NCI-H526 treated with DMSO at 0.1 percent for 48 hours (cell line): ENCODE results near the gene DPP6.
"Not testable (repeated sequence)": the region's sequence is repeated elsewhere in the genome, so short reads cannot be mapped to it uniquely, and the experiment has no call there.

ENCODE experiments used
- DNase-seq: peaks from one replicate; lab custom pipeline; 2025; lab: John Stamatoyannopoulos, UW

DPP6 gene

GRCh38 chr7:154148791-154149516 lies 96.8 kb downstream of the DPP6 start:
- not testable (repeated sequence) for DNase-seq

- DNase-seq = not testable (repeated sequence)
Measured at GRCh38 chr7:154150656-154151055, 98.5 kb downstream of the DPP6 start.

GRCh38 chr7:154151306-154151705 lies 99.1 kb downstream of the DPP6 start:
- DNase-seq = not testable (repeated sequence)

- DNase-seq = not testable (repeated sequence)
Measured at GRCh38 chr7:154155928-154156327, 103.7 kb downstream of the DPP6 start.

GRCh38 chr7:154162921-154163320 lies 110.7 kb downstream of the DPP6 start:
- DNase-seq = not testable (repeated sequence)

GRCh38 chr7:154163642-154164041 lies 111.4 kb downstream of the DPP6 start:
- not testable (repeated sequence) for DNase-seq

GRCh38 chr7:154167051-154167450 lies 114.9 kb downstream of the DPP6 start:
- no peak for DNase-seq

GRCh38 chr7:154167807-154168206 lies 115.6 kb downstream of the DPP6 start:
- no peak for DNase-seq

- no peak for DNase-seq
Measured at GRCh38 chr7:154171422-154171821, 119.2 kb downstream of the DPP6 start.

GRCh38 chr7:154172236-154172635 lies 120.0 kb downstream of the DPP6 start:
- DNase-seq = no peak

GRCh38 chr7:154177584-154177983 lies 125.4 kb downstream of the DPP6 start:
- DNase-seq = no peak

GRCh38 chr7:154178895-154179294 lies 126.7 kb downstream of the DPP6 start:
- no peak for DNase-seq

GRCh38 chr7:154183482-154183881 lies 131.3 kb downstream of the DPP6 start:
- DNase-seq = no peak

- DNase-seq = no peak
Measured at GRCh38 chr7:154183946-154184345, 131.7 kb downstream of the DPP6 start.

- DNase-seq = no peak
Measured at GRCh38 chr7:154186811-154187210, 134.6 kb downstream of the DPP6 start.

GRCh38 chr7:154188330-154188729 lies 136.1 kb downstream of the DPP6 start:
- no peak for DNase-seq

- no peak for DNase-seq
Measured at GRCh38 chr7:154195266-154195665, 143.1 kb downstream of the DPP6 start.

GRCh38 chr7:154198481-154198880 lies 146.3 kb downstream of the DPP6 start:
- no peak for DNase-seq

- DNase-seq = no peak
Measured at GRCh38 chr7:154200241-154200640, 148.0 kb downstream of the DPP6 start.

- no peak for DNase-seq
Measured at GRCh38 chr7:154202002-154202401, 149.8 kb downstream of the DPP6 start.

- no peak for DNase-seq
Measured at GRCh38 chr7:154204046-154204445, 151.8 kb downstream of the DPP6 start.

GRCh38 chr7:154212861-154213260 lies 160.7 kb downstream of the DPP6 start:
- no peak for DNase-seq

GRCh38 chr7:154217688-154218340 lies 165.6 kb downstream of the DPP6 start:
- DNase-seq = no peak

- DNase-seq = no peak
Measured at GRCh38 chr7:154231732-154232131, 179.5 kb downstream of the DPP6 start.
